HepG2 (cell line): ENCODE results near the gene NBEAL1. TPM values are rescaled to one million over a fixed set of nuclear protein-coding genes. Genes with fewer than 3 reads are reported as not detected.

Experiments
- ATAC-seq: fragments of 200-7000 bp; cut with Tn5 transposase; 3 replicates; pipeline ENCODE4 v1.9.1; 2020; ENCODE audit warnings: mild to moderate bottlenecking, moderate library complexity
- BruUV-seq: library from RNA; stranded (reverse); fragments of 400-500 nt; replicated peaks from 2 replicates; lab custom pipeline; 2021; lab: Mats Ljungman, UMichigan
- CTCF ChIA-PET: fragments of 300-600 bp; formaldehyde crosslinking; extraction: SDS; loops from one replicate; lab custom pipeline; 2021; ENCODE audit warnings: low total read pairs, inconsistent platforms, low intra/inter-chr PET ratio; lab: Yijun Ruan, JAX
- POLR2A ChIA-PET: fragments of 350-600 bp; sonication (Branson Sonifier 250); formaldehyde crosslinking; loops from one replicate; lab custom pipeline; 2020; ENCODE audit warnings: antibody characterized with exemption, inconsistent platforms; lab: Yijun Ruan, JAX
- DNase-seq: peaks from one replicate; pipeline ENCODE4 v3.0.0-alpha.2; 2015; ENCODE audit warnings: low spot score
- FAIRE-seq: peaks from 3 replicates; lab custom pipeline; 2011; peaks lifted over from hg19 to GRCh38; lab: Jason Lieb, UNC
- H2AFZ ChIP-seq: one replicate; pipeline ENCODE4 v1.6.1; 2011; ENCODE audit warnings: low read length, inconsistent platforms
- H3K27ac ChIP-seq: fragments of 300-600 bp; 3 replicates; pipeline ENCODE4 v1.8.0; 2011; ENCODE audit warnings: mixed run types, mild to moderate bottlenecking, mixed read lengths, low read length, inconsistent platforms; ENCODE audit not compliant: insufficient read depth; ENCODE audit errors: extremely low read length
- H3K27me3 ChIP-seq, 2 experiments: fragments of 200-600 bp in 1 of 2; 2 replicates in 1 of 2; 3 replicates in 1 of 2; pipeline versions ENCODE4 v1.6.0 to v1.8.0; 2011; ENCODE audit warnings: low read length in 2 of 2, mild to moderate bottlenecking in 2 of 2, moderate library complexity in 2 of 2, inconsistent platforms in 1 of 2; ENCODE audit not compliant: insufficient read depth in 2 of 2, control insufficient read depth in 1 of 2
- H3K36me3 ChIP-seq, 2 experiments: fragments of 200-600 bp in 1 of 2; replicated peaks in 1 of 2; 2 replicates in 1 of 2; 3 replicates in 1 of 2; pipeline versions ENCODE4 v1.5.1 to v1.8.0; 2011; ENCODE audit warnings: low read length in 2 of 2, inconsistent platforms in 1 of 2; ENCODE audit not compliant: insufficient read depth in 2 of 2, control insufficient read depth in 1 of 2
- H3K4me1 ChIP-seq: 2 replicates; pipeline ENCODE4 v1.5.1; 2012; ENCODE audit warnings: low read length, inconsistent platforms; ENCODE audit not compliant: insufficient read depth
- H3K4me2 ChIP-seq: 2 replicates; pipeline ENCODE4 v1.6.0; 2011; ENCODE audit warnings: low read depth, low read length, inconsistent platforms
- H3K4me3 ChIP-seq, 3 experiments: fragments of 200-600 bp in 1 of 3; sonication (generic), shearing (Covaris generic) in 1 of 3; replicated peaks in 1 of 3; 2 replicates each; pipeline ENCODE4 v1.5.1; 2011 to 2016; ENCODE audit warnings: low read length in 3 of 3, inconsistent platforms in 2 of 3, low read depth in 2 of 3, mild to moderate bottlenecking in 2 of 3, control low read depth in 1 of 3, mixed read lengths in 1 of 3; ENCODE audit not compliant: insufficient read depth in 1 of 3
- H3K79me2 ChIP-seq: one replicate; pipeline ENCODE4 v1.6.1; 2011; ENCODE audit warnings: low read length, inconsistent platforms; ENCODE audit not compliant: insufficient read depth
- H3K9ac ChIP-seq: 2 replicates; pipeline ENCODE4 v1.6.0; 2011; ENCODE audit warnings: mild to moderate bottlenecking, low read depth, low read length, inconsistent platforms; ENCODE audit not compliant: insufficient read depth
- H3K9me3 ChIP-seq: 2 replicates; pipeline ENCODE4 v1.5.1; 2012; ENCODE audit warnings: mild to moderate bottlenecking, low read length
- H4K20me1 ChIP-seq: 2 replicates; pipeline ENCODE4 v1.6.0; 2011; ENCODE audit warnings: inconsistent platforms, mild to moderate bottlenecking, low read length, moderate library complexity; ENCODE audit not compliant: insufficient read depth
- AFF4 ChIP-seq: sonication (generic); formaldehyde crosslinking; IDR thresholded peaks from 2 replicates; pipeline ENCODE4 v1.4.0; 2020; ENCODE audit warnings: missing genetic modification reagents
- DR1 ChIP-seq: sonication (generic); formaldehyde crosslinking; IDR thresholded peaks from 2 replicates; pipeline ENCODE4 v1.8.0; 2021; ENCODE audit warnings: mild to moderate bottlenecking, missing genetic modification reagents, inconsistent platforms
- NCOA2 ChIP-seq: sonication (generic); formaldehyde crosslinking; IDR thresholded peaks from 2 replicates; pipeline ENCODE4 v1.8.0; 2022; ENCODE audit warnings: inconsistent platforms
- NR2F6 ChIP-seq, 2 experiments: IDR thresholded peaks; 2 replicates each; pipeline ENCODE4 v1.6.1; 2016; ENCODE audit warnings: antibody characterized with exemption in 1 of 2, mild to moderate bottlenecking in 1 of 2
- SOX13 ChIP-seq, 3 experiments: fragments of 450-650 bp in 1 of 3; sonication (generic) in 1 of 3; formaldehyde crosslinking in 1 of 3; IDR thresholded peaks in 2 of 3; conservative IDR thresholded peaks in 1 of 3; 2 replicates each; pipeline versions ENCODE4 v1.5.0 to v1.6.1; 2016 to 2020; ENCODE audit warnings: antibody characterized with exemption in 1 of 3, mild to moderate bottlenecking in 1 of 3, missing compliant biosample characterization in 1 of 3, missing genetic modification reagents in 1 of 3, moderate library complexity in 1 of 3
- ZBTB42 ChIP-seq: sonication (generic); formaldehyde crosslinking; IDR thresholded peaks from 2 replicates; pipeline ENCODE4 v1.5.0; 2020; ENCODE audit warnings: mild to moderate bottlenecking, missing genetic modification reagents
- ZNF256 ChIP-seq: sonication (generic); formaldehyde crosslinking; conservative IDR thresholded peaks from 2 replicates; pipeline ENCODE4 v1.4.0; 2020; ENCODE audit warnings: missing genetic modification reagents
- ZNF296 ChIP-seq: sonication (generic); formaldehyde crosslinking; conservative IDR thresholded peaks from 2 replicates; pipeline ENCODE4 v1.5.0; 2020; ENCODE audit warnings: mild to moderate bottlenecking, missing genetic modification reagents
- ZNF598 ChIP-seq: sonication (generic); formaldehyde crosslinking; IDR thresholded peaks from 2 replicates; pipeline ENCODE4 v1.5.1; 2020; ENCODE audit warnings: mild to moderate bottlenecking, missing genetic modification reagents, borderline replicate concordance
- ZNF674 ChIP-seq: sonication (generic); formaldehyde crosslinking; IDR thresholded peaks from 2 replicates; pipeline ENCODE4 v1.5.0; 2020; ENCODE audit warnings: low read depth, mild to moderate bottlenecking, missing genetic modification reagents
- in situ Hi-C: cut with HindIII; loops from 2 replicates; pipeline ENCODE4 v1.10.0; 2017; ENCODE audit warnings: low pct_unique_long_range_greater_than_20kb; ENCODE audit not compliant: extremely low pct_ligation_motif_present
- intact Hi-C: fragments of 100-400 bp; cut with micrococcal nuclease; formaldehyde crosslinking; loops from one replicate; pipeline ENCODE4 v1.10.0; 2022; ENCODE audit not compliant: unreplicated experiment
- polyA plus RNA-seq, 8 experiments: library from polyadenylated mRNA; depleted of rRNA in 3 of 8; stranded (reverse) in 7 of 8; unstranded in 1 of 8; fragments of >200 nt; fragmentation: Illumina TruSeq in 4 of 8; extraction: Trizol in 4 of 8; gene quantifications; 2 replicates each; pipeline versions ENCODE4 v1.2.1 to v1.2.3, GENCODE V29; 2011 to 2016; ENCODE audit warnings: low read depth in 4 of 8, missing spikeins in 1 of 8, mixed read lengths in 1 of 8; ENCODE audit not compliant: insufficient read depth in 1 of 8
- total RNA-seq, 5 experiments: library from RNA; depleted of rRNA; stranded (reverse); fragments of >200 nt; fragmentation: Illumina TruSeq; extraction: Trizol; gene quantifications; 2 replicates each; pipeline ENCODE4 v1.2.3, GENCODE V29; 2016; ENCODE audit warnings: low read depth in 1 of 5

The NBEAL1 gene
- total and polyA plus RNA-seq, 2 of the 13 experiments (the other 11 are each of a cell fraction or from before 2014, with no cell fraction given), result 6.4 to 15.7 TPM

DNA sequence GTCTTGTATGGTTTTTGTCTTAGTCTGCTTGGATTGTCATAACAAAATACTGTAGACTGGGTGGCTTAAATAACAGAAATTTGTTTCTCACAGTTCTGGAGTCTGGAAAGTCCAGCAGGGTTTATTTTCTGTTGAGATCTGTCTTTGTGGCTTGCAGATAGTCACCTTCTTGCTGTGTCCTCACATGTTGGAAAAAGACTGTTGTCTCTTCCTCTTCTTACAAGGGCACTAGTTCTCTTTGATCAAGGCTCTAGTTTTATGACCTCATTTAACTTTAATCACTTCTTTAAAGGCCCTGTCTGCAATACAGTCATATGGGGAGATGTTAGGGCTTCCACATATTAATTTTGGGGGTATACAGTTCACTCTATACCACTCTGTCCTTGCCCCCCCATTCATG, 56.5 kb downstream of the NBEAL1 start:
- Histone ChIP-seq H3K4me2 (no peak overlapping the region), H3K27me3 (no peaks in the 10 kb centered on the region), H3K27ac (no peak overlapping the region), H4K20me1 (no peaks in the 10 kb centered on the region), H3K9ac (no peak overlapping the region), H3K79me2 (no peaks in the 10 kb centered on the region), H3K4me3 (no peak overlapping the region), H2AFZ (no peak overlapping the region), H3K36me3 (peaks cover 1 to 4% of the 10 kb centered on the region in 2 experiments; a peak in 1 of 5 replicates), H3K9me3 (no peaks in the 10 kb centered on the region), H3K4me1 (peaks cover 17% of the 10 kb centered on the region)
- no peak for TF ChIP-seq DR1 (CRISPR knock-in tag)
- no peak for TF ChIP-seq ZBTB42 (CRISPR knock-in tag)
- BruUV-seq, result no TSS peak
- no peak for FAIRE-seq
- ChIA-PET POLR2A (no interaction called here), CTCF (no interaction called here)
- intact Hi-C loops (no loop called here), in situ Hi-C loops (no loop called here)
- DNase-seq, result no peak
- no peak for ATAC-seq

GRCh38 chr2:203072371-203072770, 57.7 kb downstream of the NBEAL1 start:
- Histone ChIP-seq H3K9me3 (no peaks in the 10 kb centered on the region), H3K4me1 (peaks cover 15% of the 10 kb centered on the region), H3K9ac (no peak overlapping the region), H3K27ac (no peak overlapping the region), H3K36me3 (peaks cover 1 to 4% of the 10 kb centered on the region in 2 experiments; a peak in 1 of 5 replicates), H3K27me3 (no peaks in the 10 kb centered on the region), H4K20me1 (no peaks in the 10 kb centered on the region), H2AFZ (no peak overlapping the region), H3K4me2 (no peak overlapping the region), H3K79me2 (no peaks in the 10 kb centered on the region), H3K4me3 (no peak overlapping the region)
- in situ Hi-C loops (no loop called here), intact Hi-C loops (no loop called here)
- TF ChIP-seq AFF4 (no peak), ZNF256 (CRISPR knock-in tag) (peak; percentile 98), ZNF598 (CRISPR knock-in tag) (no peak), ZNF674 (CRISPR knock-in tag) (no peak), ZNF296 (no peak), SOX13 (IDR thresholded peaks at IDR 0.05) (no peak), SOX13 (CRISPR knock-in tag; conservative IDR thresholded peaks at IDR 0.05 in 1 of 2, IDR thresholded peaks at IDR 0.05 in 1 of 2) (no peak), NR2F6 (IDR thresholded peaks at IDR 0.05) (no peak), NR2F6 (CRISPR knock-in tag; IDR thresholded peaks at IDR 0.05) (no peak), NCOA2 (no peak)
- FAIRE-seq, result no peak
- BruUV-seq, result no TSS peak
- CTCF ChIA-PET, result no interaction called here
- DNase-seq, result no peak
- ATAC-seq, result no peak
- POLR2A ChIA-PET, result no interaction called here
